K562 (cell line): Measurements from ENCODE around the gene BLID. TPM values are rescaled to one million over a fixed set of nuclear protein-coding genes. Genes with fewer than 3 reads are reported as not detected.

Experiments
- ATAC-seq: fragments of 200-7000 bp; cut with Tn5 transposase; 3 replicates; pipeline ENCODE4 v1.9.1; 2020; ENCODE audit warnings: moderate library complexity
- BruUV-seq: library from RNA; stranded (reverse); fragments of 400-500 nt; replicated peaks from 2 replicates; lab custom pipeline; 2021; lab: Mats Ljungman, UMichigan
- CTCF ChIA-PET: fragments of 300-600 bp; formaldehyde crosslinking; extraction: SDS; loops from one replicate; lab custom pipeline; 2021; ENCODE audit warnings: low intra/inter-chr PET ratio; lab: Yijun Ruan, JAX
- POLR2A ChIA-PET: fragments of 300-600, 350-650 bp; sonication (Branson Sonifier 250); formaldehyde crosslinking; extraction: SDS; loops from one replicate; lab custom pipeline; 2021; ENCODE audit warnings: antibody characterized with exemption, inconsistent platforms; lab: Yijun Ruan, JAX
- DNase-seq, 4 experiments: peaks; one replicate each; pipeline versions ENCODE4 v3.0.0 to v3.0.0-alpha.2; 2011 to 2018; ENCODE audit warnings: low spot score in 3 of 4, mixed read lengths in 3 of 4; ENCODE audit errors: extremely low read depth in 1 of 4
- FAIRE-seq: peaks from 2 replicates; lab custom pipeline; 2011; peaks lifted over from hg19 to GRCh38; lab: Jason Lieb, UNC
- H2AFZ ChIP-seq: 2 replicates; pipeline ENCODE4 v1.6.0; 2011; ENCODE audit warnings: low read depth, low read length, control low read depth, inconsistent platforms
- H3K27ac ChIP-seq: fragments of 200-600 bp; 3 replicates; pipeline ENCODE4 v1.8.0; 2011; ENCODE audit warnings: low read depth, mild to moderate bottlenecking, control low read depth, inconsistent platforms, low read length, moderate library complexity, mixed read lengths; ENCODE audit errors: extremely low read depth
- H3K27me3 ChIP-seq, 2 experiments: fragments of 300-600 bp in 1 of 2; 2 replicates in 1 of 2; 3 replicates in 1 of 2; pipeline versions ENCODE4 v1.6.0 to v1.8.0; 2011; ENCODE audit warnings: inconsistent platforms in 2 of 2, low read length in 2 of 2, mild to moderate bottlenecking in 1 of 2, mixed read lengths in 1 of 2, moderate library complexity in 1 of 2; ENCODE audit not compliant: control insufficient read depth in 2 of 2, insufficient read depth in 2 of 2
- H3K36me3 ChIP-seq: fragments of 300-600 bp; 3 replicates; pipeline ENCODE4 v1.8.0; 2011; ENCODE audit warnings: mild to moderate bottlenecking, low read length, inconsistent platforms; ENCODE audit not compliant: control insufficient read depth, insufficient read depth
- H3K4me1 ChIP-seq, 2 experiments: fragments of 200-600 bp in 1 of 2; replicated peaks in 1 of 2; 2 replicates in 1 of 2; 3 replicates in 1 of 2; pipeline versions ENCODE4 v1.5.1 to v1.8.0; 2011; ENCODE audit warnings: inconsistent platforms in 2 of 2, low read length in 2 of 2, mild to moderate bottlenecking in 1 of 2, mixed read lengths in 1 of 2, moderate library complexity in 1 of 2; ENCODE audit not compliant: control insufficient read depth in 2 of 2, insufficient read depth in 2 of 2
- H3K4me2 ChIP-seq: 2 replicates; pipeline ENCODE4 v1.6.1; 2011; ENCODE audit warnings: low read length, control low read depth, inconsistent platforms, mixed read lengths; ENCODE audit not compliant: insufficient read depth
- H3K4me3 ChIP-seq: fragments of 200-600 bp; sonication (generic), shearing (Covaris generic); 2 replicates; pipeline ENCODE4 v1.5.1; 2016; ENCODE audit warnings: control low read depth, inconsistent platforms
- H3K79me2 ChIP-seq: fragments of 200-600 bp; 3 replicates; pipeline ENCODE4 v1.8.0; 2011; ENCODE audit warnings: low read length, inconsistent platforms; ENCODE audit not compliant: control insufficient read depth, insufficient read depth
- H3K9ac ChIP-seq, 2 experiments: 2 replicates each; pipeline versions ENCODE4 v1.6.0 to v1.6.1; 2011; ENCODE audit warnings: low read depth in 2 of 2, low read length in 2 of 2, control low read depth in 1 of 2, inconsistent platforms in 1 of 2, mild to moderate bottlenecking in 1 of 2, mixed read lengths in 1 of 2; ENCODE audit not compliant: insufficient read depth in 1 of 2
- H3K9me1 ChIP-seq: one replicate; pipeline ENCODE4 v1.6.0; 2011; ENCODE audit warnings: inconsistent platforms, mild to moderate bottlenecking, low read length, moderate library complexity; ENCODE audit not compliant: control insufficient read depth, insufficient read depth
- H3K9me3 ChIP-seq: replicated peaks from 2 replicates; pipeline ENCODE4 v1.5.1; 2011; ENCODE audit warnings: low read depth, low read length, inconsistent platforms; ENCODE audit not compliant: control insufficient read depth, insufficient read depth
- H4K20me1 ChIP-seq: replicated peaks from 2 replicates; pipeline ENCODE4 v1.6.1; 2011; ENCODE audit warnings: low read length, inconsistent platforms, mixed read lengths; ENCODE audit not compliant: control insufficient read depth, insufficient read depth
- ARID2 ChIP-seq: fragments of 450-650 bp; IDR thresholded peaks from 2 replicates; pipeline ENCODE4 v1.6.1; 2017; ENCODE audit warnings: antibody characterized with exemption, mild to moderate bottlenecking
- BMI1 ChIP-seq: fragments of 150-350 bp; IDR thresholded peaks from 2 replicates; pipeline ENCODE4 v1.6.1; 2014; ENCODE audit warnings: low read length
- GTF2E2 ChIP-seq: fragments of 200-800 bp; sonication (Bioruptor generic); IDR thresholded peaks from 2 replicates; pipeline ENCODE4 v1.6.1; 2016; ENCODE audit warnings: missing genetic modification characterization, missing compliant biosample characterization
- MAFF ChIP-seq: IDR thresholded peaks from 2 replicates; pipeline ENCODE4 v1.6.1; 2012; ENCODE audit warnings: low read length, improper control_type of control experiment
- MCM2 ChIP-seq: fragments of 450-650 bp; IDR thresholded peaks from 2 replicates; pipeline ENCODE4 v1.6.1; 2017; ENCODE audit warnings: low read depth, mild to moderate bottlenecking
- NR2F6 ChIP-seq: fragments of 450-650 bp; formaldehyde crosslinking; IDR thresholded peaks from 2 replicates; pipeline ENCODE4 v1.4.0; 2020; ENCODE audit warnings: mild to moderate bottlenecking
- POLR3G ChIP-seq: IDR thresholded peaks from 2 replicates; pipeline ENCODE4 v1.6.1; 2011; ENCODE audit not compliant: insufficient read length, insufficient replicate concordance; ENCODE audit errors: extremely low read depth
- RNF2 ChIP-seq: sonication (generic); IDR thresholded peaks from 2 replicates; pipeline ENCODE4 v1.6.1; 2016
- SIRT6 ChIP-seq: IDR thresholded peaks from one replicate; pipeline ENCODE4 v1.6.1; 2012; ENCODE audit warnings: low read depth, mild to moderate bottlenecking, control low read depth, inconsistent platforms, low read length, moderate library complexity
- SRSF7 ChIP-seq: fragments of 200-400 bp; formaldehyde crosslinking; optimal IDR thresholded peaks from 2 replicates; pipeline ENCODE3; 2017; ENCODE audit warnings: mild to moderate bottlenecking, low read depth, low read length
- ZFX ChIP-seq: sonication (generic); formaldehyde crosslinking; IDR thresholded peaks from 2 replicates; pipeline ENCODE4 v1.8.0; 2022; ENCODE audit warnings: mild to moderate bottlenecking, missing genetic modification reagents, moderate library complexity
- ZNF354B ChIP-seq: fragments of 250-450 bp; sonication (Bioruptor Pico); IDR thresholded peaks from 2 replicates; pipeline ENCODE4 v1.4.0; 2020
- ZNF696 ChIP-seq: fragments of 250-450 bp; sonication (Bioruptor Pico); conservative IDR thresholded peaks from 2 replicates; pipeline ENCODE4 v1.4.0; 2020; ENCODE audit warnings: mild to moderate bottlenecking, moderate library complexity
- WGBS: fragments of 100-300 bp; shearing (Covaris generic); methylation state at CpG from one replicate; pipeline ENCODE4 v1.1.6; 2016; ENCODE audit warnings: low coverage, mixed read lengths; ENCODE audit not compliant: insufficient coverage; ENCODE audit errors: missing lambda C conversion rate; 5-methylcytosine and 5-hydroxymethylcytosine counted together
- in situ Hi-C: fragments of 300-500 bp; cut with MboI; formaldehyde crosslinking; loops from 4 replicates; pipeline ENCODE4 v1.15.0; 2018; ENCODE audit warnings: inconsistent platforms, mixed read lengths
- intact Hi-C: fragments of 100-400 bp; cut with micrococcal nuclease; formaldehyde crosslinking; loops from 2 replicates; pipeline ENCODE4 v1.14.2; 2022
- polyA plus RNA-seq, 8 experiments: library from polyadenylated mRNA; depleted of rRNA in 4 of 8; stranded (reverse) in 5 of 8; unstranded in 3 of 8; fragments of >200 nt; fragmentation: Nextera tagmentation in 2 of 8; fragmentation: Illumina TruSeq in 1 of 8; extraction: Ambion mirVana in 2 of 8; extraction: Trizol in 1 of 8; gene quantifications; 2 replicates each; pipeline versions ENCODE4 v1.2.1 to v1.2.3, GENCODE V29; 2011 to 2014; ENCODE audit warnings: inconsistent platforms in 1 of 8, missing spikeins in 1 of 8
- total RNA-seq, 7 experiments: library from RNA; depleted of rRNA in 6 of 7; stranded (reverse); fragments of >200 nt in 6 of 7; fragmentation: Illumina TruSeq in 2 of 7; extraction: Trizol in 2 of 7; gene quantifications; 2 replicates each; pipeline versions ENCODE4 v1.2.1 to v1.2.3, GENCODE V29; 2011 to 2021; ENCODE audit warnings: low replicate concordance in 1 of 7
- TF ChIP-seq, protein P1 (sequence below): fragments of 250-450 bp; sonication (Bioruptor Pico); IDR thresholded peaks from 2 replicates; pipeline ENCODE4 v1.5.0; 2021
- TF ChIP-seq, protein P2 (sequence below): sonication (generic); formaldehyde crosslinking; IDR thresholded peaks from 2 replicates; pipeline ENCODE4 v1.8.0; 2022; ENCODE audit warnings: mild to moderate bottlenecking, missing genetic modification reagents

BLID gene
- total and polyA plus RNA-seq, 9 of the 15 experiments (the other 6 are each of a cell fraction or from before 2014, with no cell fraction given) = not detected

DNA sequence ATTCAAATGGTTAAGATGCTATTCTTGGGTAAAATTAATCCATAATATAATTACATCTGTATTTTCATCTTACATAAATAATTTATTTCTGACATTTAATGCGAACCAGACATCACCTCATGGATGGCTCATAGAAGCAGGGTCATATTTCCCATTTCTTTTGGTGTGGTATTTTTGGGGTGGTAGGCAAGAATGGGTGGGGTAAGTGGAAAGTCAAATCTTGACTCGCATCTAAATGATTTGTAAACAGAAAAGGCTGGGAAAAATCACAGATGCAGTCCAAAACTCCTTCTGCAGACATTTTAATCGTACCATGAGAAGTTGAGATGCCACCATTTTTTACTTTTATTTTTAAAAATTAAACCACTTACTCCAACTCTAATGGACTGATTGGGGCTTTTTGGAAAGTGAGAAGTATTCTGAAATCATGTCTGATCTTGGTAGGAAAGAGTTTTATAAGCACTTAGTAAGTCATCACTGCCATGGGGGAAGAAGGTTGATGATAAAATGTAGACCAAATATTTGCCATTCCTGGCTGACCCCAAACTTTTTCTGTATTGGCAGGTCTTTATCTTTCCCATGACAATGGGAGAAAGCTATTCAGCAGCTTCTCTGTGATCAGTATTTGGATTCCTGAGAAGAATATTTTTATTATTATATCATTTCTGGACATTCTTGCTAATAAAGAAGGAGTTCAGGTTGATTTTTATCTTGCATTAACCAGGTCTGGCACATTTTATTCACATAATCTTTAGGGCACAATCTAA lies 47.2 kb upstream of the BLID start:
- Histone ChIP-seq H2AFZ (no peak overlapping the region), H3K4me2 (no peak overlapping the region), H3K4me1 (no peaks in the 10 kb centered on the region)
- no peak for FAIRE-seq
- 3% methylated on average over 3 of the region's 3 CpGs for WGBS
- in situ Hi-C loops = no loop called here
- TF ChIP-seq BMI1 (no peak), ZFX (no peak), ARID2 (no peak), POLR3G (no peak), MCM2 (no peak), ZNF696 (CRISPR knock-in tag) (no peak), SIRT6 (no peak), MAFF (no peak), RNF2 (no peak), ZNF354B (CRISPR knock-in tag) (no peak), GTF2E2 (no peak), NR2F6 (CRISPR knock-in tag) (no peak), SRSF7 (no peak)
- TF ChIP-seq, protein P1, sequence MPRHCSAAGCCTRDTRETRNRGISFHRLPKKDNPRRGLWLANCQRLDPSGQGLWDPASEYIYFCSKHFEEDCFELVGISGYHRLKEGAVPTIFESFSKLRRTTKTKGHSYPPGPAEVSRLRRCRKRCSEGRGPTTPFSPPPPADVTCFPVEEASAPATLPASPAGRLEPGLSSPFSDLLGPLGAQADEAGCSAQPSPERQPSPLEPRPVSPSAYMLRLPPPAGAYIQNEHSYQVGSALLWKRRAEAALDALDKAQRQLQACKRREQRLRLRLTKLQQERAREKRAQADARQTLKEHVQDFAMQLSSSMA = no peak
- TF ChIP-seq, protein P2, sequence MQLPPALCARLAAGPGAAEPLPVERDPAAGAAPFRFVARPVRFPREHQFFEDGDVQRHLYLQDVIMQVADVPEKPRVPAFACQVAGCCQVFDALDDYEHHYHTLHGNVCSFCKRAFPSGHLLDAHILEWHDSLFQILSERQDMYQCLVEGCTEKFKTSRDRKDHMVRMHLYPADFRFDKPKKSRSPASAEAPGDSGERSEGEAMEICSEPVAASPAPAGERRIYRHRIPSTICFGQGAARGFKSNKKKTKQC (CRISPR knock-in tag) = no peak
- TF ChIP-seq, all 486 proteins: peak for 0
- POLR2A ChIA-PET = no interaction called here
- Histone ChIP-seq H4K20me1 (no peaks in the 10 kb centered on the region), H3K9ac (no peak overlapping the region), H3K79me2 (no peaks in the 10 kb centered on the region), H3K27ac (no peak overlapping the region), H3K27me3 (no peaks in the 10 kb centered on the region), H3K9me3 (no peaks in the 10 kb centered on the region), H3K9me1 (no peaks in the 10 kb centered on the region), H3K36me3 (no peaks in the 10 kb centered on the region), H3K4me3 (no peak overlapping the region)
- CTCF ChIA-PET = no interaction called here
- no peak for ATAC-seq
- intact Hi-C loops = no loop called here
- DNase-seq = no peak
- BruUV-seq = no TSS peak
